ENCODE measurements around the gene FANCG.

FANCG gene

DNA sequence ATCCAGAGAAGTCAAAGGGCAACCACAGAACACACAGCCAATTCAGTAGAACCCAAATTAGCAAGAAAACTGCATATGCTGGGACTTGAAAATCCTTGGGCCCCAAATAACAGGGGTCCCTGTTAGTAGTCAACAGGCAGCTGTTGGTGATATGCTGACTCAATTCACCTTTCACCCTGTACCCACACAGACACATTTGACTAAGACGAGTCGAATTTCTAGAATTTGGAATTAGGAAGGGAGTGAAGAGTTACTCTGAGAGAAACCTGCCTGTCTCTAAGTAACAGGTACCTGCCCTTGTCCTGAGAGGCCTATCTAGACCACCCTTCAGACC lies 6.5 kb downstream of the FANCG start:
- no peak overlapping the region; the same call in 1 of the 2 replicates for H3K4me3 ChIP-seq (ENCODE audit: low read length)
- DNase-seq (ENCODE audit: low read depth): no peak
- TF ChIP-seq, protein P1, sequence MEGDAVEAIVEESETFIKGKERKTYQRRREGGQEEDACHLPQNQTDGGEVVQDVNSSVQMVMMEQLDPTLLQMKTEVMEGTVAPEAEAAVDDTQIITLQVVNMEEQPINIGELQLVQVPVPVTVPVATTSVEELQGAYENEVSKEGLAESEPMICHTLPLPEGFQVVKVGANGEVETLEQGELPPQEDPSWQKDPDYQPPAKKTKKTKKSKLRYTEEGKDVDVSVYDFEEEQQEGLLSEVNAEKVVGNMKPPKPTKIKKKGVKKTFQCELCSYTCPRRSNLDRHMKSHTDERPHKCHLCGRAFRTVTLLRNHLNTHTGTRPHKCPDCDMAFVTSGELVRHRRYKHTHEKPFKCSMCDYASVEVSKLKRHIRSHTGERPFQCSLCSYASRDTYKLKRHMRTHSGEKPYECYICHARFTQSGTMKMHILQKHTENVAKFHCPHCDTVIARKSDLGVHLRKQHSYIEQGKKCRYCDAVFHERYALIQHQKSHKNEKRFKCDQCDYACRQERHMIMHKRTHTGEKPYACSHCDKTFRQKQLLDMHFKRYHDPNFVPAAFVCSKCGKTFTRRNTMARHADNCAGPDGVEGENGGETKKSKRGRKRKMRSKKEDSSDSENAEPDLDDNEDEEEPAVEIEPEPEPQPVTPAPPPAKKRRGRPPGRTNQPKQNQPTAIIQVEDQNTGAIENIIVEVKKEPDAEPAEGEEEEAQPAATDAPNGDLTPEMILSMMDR (conservative IDR thresholded peaks at IDR 0.05; ENCODE audit: low read length): no peak

DNA sequence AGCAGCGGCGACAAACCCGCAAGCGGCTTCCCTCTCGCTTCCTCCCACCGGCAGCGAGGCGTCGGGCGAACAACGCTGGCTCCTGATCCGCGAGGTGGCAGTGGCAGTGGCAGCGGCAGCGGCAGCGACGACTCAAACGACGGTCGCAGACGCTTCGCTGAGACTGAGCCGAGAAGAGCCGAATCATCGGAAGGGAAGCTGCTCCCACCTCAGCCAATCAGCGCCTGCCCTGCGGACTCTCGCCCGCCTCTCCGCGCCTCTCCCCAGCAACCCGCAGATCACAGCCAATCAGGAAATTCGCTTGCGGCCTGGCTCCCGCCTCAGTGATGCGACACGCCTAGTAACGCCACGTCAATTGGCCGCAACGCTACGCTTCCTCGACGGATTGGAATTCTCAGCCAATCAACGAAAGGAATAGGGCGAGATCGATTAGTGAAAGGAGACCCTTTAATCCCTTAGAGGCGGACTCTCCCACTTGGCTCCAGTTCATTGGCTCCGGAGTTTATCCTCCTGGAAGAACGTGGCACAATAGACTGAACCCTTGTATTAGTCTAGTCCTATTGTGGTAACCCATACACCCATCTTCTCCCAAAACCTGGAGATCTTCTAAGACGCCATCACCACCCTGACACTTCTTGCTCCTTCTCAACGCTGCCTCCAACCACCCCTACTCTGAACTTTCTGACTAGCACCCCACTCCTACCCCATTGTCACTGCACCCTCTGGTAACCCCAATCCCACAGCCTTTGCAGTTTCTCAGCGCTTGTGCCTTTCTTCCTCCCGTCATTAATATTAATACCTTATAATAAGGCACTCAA lies 7.1 kb downstream of the FANCG start, which contains the start of gene VCP:
Gene VCP (minus strand): TSS at position 165 of the 818 bp plus-strand sequence. CDS start 272 bp downstream, outside the sequence.
- TF ChIP-seq, protein P1 (conservative IDR thresholded peaks at IDR 0.05; ENCODE audit: low read length): no peak
- DNase-seq (ENCODE audit: low read depth): peak; percentile 99
- H3K4me3 ChIP-seq (ENCODE audit: low read length): peak within 1 kb of the TSS; percentile 76

DNA sequence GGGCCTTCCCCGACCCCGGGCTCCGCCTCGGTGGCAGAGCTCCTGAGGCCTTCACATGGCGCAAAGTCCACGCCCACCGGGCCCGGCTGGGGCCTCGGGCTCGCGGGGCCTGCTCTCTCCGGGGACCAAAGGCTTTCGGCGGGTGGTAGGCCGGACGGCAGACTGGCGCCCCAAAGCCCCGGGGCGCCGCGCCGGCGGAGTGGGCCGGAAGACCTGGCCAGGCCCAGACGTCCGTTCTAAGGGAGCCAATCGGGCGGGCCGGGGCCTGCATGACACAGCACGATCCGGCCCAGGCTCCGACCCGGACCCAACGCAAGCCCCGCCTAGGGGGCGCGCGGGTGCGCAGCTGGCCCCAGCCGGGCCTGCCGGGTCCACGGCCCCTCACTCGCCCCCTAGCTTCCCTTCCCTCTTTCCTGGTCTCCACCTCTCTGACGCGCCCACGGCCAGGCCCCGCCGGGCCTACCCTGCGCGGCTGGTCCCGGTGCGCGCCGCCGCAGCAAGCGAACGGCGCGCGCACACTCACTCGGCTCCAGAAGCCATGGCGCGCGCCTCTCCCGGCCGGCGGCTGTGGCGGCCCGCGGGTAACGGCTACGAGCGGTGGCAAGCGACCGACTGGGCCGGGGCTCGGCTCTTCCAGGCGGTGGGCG lies 7.8 kb downstream of the FANCG start:
- peak; percentile 88 for DNase-seq (ENCODE audit: low read depth)

DNA sequence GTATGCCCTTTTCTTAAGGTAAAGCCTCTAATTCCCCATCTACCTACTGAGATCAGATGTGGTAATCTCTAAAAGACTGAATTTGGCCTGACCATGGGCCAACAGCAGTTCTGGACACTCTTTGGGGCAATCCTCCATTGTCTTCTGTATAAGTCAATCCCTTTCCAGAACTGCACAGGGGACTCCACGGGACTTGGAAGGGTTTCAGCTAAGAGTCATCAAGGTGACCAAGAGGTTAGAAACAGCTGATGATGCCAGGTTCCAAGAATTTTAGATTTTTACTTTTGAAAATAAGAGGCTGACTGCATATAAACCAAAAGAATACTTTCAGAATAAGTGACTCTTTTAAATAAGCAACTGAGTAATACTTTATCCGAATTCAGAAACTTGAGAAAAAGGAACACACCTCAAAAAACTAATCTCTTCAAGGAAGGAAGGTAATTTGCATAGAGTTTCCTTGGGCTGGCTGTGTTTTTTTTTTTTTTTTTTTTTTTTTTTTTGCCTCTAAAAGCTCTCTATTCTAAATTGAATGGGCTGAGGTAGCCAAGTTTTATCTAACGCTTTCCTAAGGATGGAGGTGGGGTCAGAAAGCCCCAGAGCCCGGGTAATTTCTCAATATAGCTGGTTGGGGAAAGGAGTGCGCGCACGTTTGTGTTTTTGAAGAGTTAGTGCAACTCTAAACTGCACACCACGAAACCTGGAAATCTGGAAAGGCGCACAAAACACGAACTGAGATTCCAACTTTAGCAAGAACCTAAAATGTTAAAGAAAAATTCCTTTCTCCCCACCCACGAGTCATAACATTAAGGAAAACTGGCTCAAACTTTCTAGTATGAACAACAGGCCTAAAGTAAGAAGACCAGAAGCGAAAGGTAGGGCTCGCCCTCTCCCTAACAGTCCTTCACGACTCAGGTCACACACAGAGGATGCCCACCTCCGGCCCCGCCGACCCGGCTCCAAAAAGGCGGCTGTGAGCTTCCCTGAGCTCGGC lies 8.6 kb downstream of the FANCG start:
- DNase-seq (ENCODE audit: low read depth): peak; percentile 23
- TF ChIP-seq, protein P1 (conservative IDR thresholded peaks at IDR 0.05; ENCODE audit: low read length): no peak
- H3K4me3 ChIP-seq (ENCODE audit: low read length): peak overlapping the region; percentile 76

More for the DNA sequence above, 7.8 kb downstream of the FANCG start:
- TF ChIP-seq, protein P1 (conservative IDR thresholded peaks at IDR 0.05; ENCODE audit: low read length): peak; percentile 18; the same call in 1 of the 2 replicates
- peak overlapping the region; percentile 76 for H3K4me3 ChIP-seq (ENCODE audit: low read length)

DNA sequence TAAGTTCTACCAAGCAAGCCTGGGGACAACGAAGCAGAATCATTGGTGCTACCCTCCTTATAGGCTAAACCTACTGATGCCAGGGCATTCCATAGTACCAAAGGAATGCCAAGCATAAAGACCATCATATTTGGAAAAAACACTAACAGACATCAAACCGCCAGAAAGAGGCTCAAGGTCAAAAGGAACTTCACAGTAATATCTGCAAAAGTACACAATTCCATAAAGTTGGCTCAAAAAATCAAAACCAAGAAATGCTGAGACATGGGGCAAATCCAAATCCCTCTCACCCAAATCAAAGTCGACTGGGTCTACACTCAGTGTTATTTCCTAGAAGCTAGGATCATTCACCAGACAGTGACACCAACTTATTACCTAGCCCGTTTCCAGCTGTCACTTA lies 10.7 kb downstream of the FANCG start:
- no peak overlapping the region for H3K4me3 ChIP-seq (ENCODE audit: low read length)
- DNase-seq (ENCODE audit: low read depth): no peak
- TF ChIP-seq, protein P1 (conservative IDR thresholded peaks at IDR 0.05; ENCODE audit: low read length): no peak

DNA sequence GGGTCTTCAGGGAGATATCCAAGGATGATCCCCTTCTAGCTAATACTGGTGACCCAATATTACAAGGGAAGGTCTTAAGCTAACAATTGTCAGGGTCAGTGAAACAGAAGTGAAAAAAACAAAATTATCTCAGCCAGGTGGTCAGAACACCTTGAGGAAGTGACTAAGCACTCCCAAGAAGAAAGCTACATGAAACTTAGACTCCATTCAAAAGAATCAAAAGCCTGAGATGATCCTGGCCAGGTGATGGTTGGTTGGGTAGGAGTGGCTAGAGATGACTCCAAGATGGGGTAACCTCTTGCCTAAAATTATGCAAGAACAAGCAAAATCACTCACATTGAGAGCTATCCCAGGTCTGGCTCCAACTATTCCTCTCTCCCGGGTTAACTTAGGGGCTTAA lies 12.7 kb downstream of the FANCG start:
- H3K4me3 ChIP-seq (ENCODE audit: low read length): no peak overlapping the region
- DNase-seq (ENCODE audit: low read depth): no peak
- TF ChIP-seq, protein P1 (conservative IDR thresholded peaks at IDR 0.05; ENCODE audit: low read length): no peak
